SU-DHL-6 (cell line): ENCODE data around the gene HTR4.

Source experiments
- H2AFZ ChIP-seq: fragments of 200-600 bp; sonication (generic); 2 replicates; pipeline ENCODE4 v1.6.1; 2014; ENCODE audit warnings: low read depth, mild to moderate bottlenecking, moderate library complexity, mixed read lengths, antibody characterized with exemption, low read length; ENCODE audit not compliant: severe bottlenecking
- H3F3A ChIP-seq: fragments of 200-600 bp; shearing (Covaris generic); 2 replicates; pipeline ENCODE4 v1.6.0; 2016; ENCODE audit warnings: antibody characterized with exemption, mild to moderate bottlenecking; ENCODE audit not compliant: insufficient read depth
- H3K27ac ChIP-seq: fragments of 200-600 bp; sonication (generic); 2 replicates; pipeline ENCODE4 v1.5.1; 2016; ENCODE audit warnings: low read depth, mild to moderate bottlenecking, low read length, moderate library complexity, mixed read lengths
- H3K27me3 ChIP-seq: fragments of 200-600 bp; sonication (generic), shearing (Covaris generic); 2 replicates; pipeline ENCODE4 v1.6.0; 2014; ENCODE audit warnings: mild to moderate bottlenecking, low read length
- H3K36me3 ChIP-seq: fragments of 200-600 bp; sonication (generic); 2 replicates; pipeline ENCODE4 v1.6.1; 2014; ENCODE audit warnings: mild to moderate bottlenecking, low read length, mixed read lengths
- H3K4me2 ChIP-seq: fragments of 300-600, 200-600 bp; shearing (Covaris generic), sonication (generic); 2 replicates; pipeline ENCODE4 v1.6.0; 2014; ENCODE audit warnings: low read length, low read depth, mild to moderate bottlenecking; ENCODE audit not compliant: poor library complexity, severe bottlenecking
- H3K4me3 ChIP-seq: fragments of 200-600 bp; sonication (generic); 2 replicates; pipeline ENCODE4 v1.5.1; 2014; ENCODE audit warnings: antibody characterized with exemption, low read length, mild to moderate bottlenecking, mixed read lengths; ENCODE audit not compliant: insufficient read depth, poor library complexity, severe bottlenecking
- H3K79me2 ChIP-seq: fragments of 200-600 bp; sonication (generic); 2 replicates; pipeline ENCODE4 v1.6.1; 2014; ENCODE audit warnings: mild to moderate bottlenecking, low read length, moderate library complexity; ENCODE audit not compliant: insufficient read depth
- H3K9ac ChIP-seq: fragments of 200-600 bp; sonication (generic); 2 replicates; pipeline ENCODE4 v1.7.0; 2014; ENCODE audit warnings: mild to moderate bottlenecking, low read length
- H3K9me2 ChIP-seq: fragments of 200-600 bp; sonication (generic); replicated peaks from 2 replicates; pipeline ENCODE4 v1.6.1; 2014; ENCODE audit warnings: low read length; ENCODE audit not compliant: insufficient read depth
- H3K9me3 ChIP-seq: fragments of 200-600 bp; sonication (generic); 2 replicates; pipeline ENCODE4 v1.6.1; 2014; ENCODE audit warnings: low read length, mixed read lengths; ENCODE audit not compliant: insufficient read depth
- H4K20me1 ChIP-seq: fragments of 200-600 bp; sonication (generic); 2 replicates; pipeline ENCODE4 v1.6.1; 2014; ENCODE audit warnings: low read depth, mild to moderate bottlenecking, antibody characterized with exemption, low read length, moderate library complexity, mixed read lengths
- EZH2phosphoT487 ChIP-seq: fragments of 200-600 bp; sonication (generic), shearing (Covaris generic); conservative IDR thresholded peaks from 2 replicates; pipeline ENCODE4 v1.6.1; 2018; ENCODE audit warnings: mild to moderate bottlenecking, antibody characterized with exemption, low read length, moderate library complexity, mixed read lengths
- TF ChIP-seq, protein P1 (sequence below): fragments of 200-600 bp; sonication (generic); IDR thresholded peaks from one replicate; pipeline ENCODE4 v1.5.1; 2017; ENCODE audit warnings: antibody characterized with exemption, mild to moderate bottlenecking, low read length, moderate library complexity; ENCODE audit not compliant: insufficient read depth, poor library complexity, severe bottlenecking

The HTR4 gene

DNA sequence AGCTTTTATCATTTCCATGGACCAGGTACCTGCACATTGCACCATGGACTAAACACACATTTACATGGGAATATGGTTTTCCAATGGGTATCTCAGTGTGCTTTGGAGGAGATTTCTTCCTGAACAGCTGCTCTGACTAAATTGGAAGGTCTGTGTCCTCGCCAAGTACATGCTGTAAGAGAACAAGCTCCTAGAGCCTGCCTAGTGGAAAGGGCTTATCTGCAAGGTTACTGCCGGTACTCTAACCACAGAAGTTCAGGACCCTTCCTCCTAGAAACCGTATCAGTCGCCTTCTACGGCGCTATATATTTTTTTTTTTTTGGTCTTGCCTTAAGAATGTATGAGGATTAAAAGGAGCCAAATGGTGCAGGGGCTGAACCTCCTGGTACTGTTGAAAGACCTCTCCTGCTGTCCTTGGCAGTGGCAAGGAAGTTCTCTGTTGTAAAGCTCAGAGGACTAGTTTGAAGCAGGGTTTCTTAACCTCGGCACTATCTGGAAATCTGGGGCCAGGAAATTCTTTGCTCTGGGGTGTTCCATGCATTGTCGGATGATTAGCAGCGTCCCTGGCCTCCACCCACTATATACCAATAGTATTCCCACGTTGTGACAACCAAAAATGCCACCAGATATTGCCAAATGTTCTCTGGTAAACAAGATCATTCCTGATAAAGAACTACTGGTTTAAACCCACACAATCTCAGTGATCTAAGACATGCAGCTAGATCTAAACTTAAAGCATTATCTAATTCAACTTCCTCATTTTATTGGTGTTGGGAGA, 163.1 kb downstream of the HTR4 start:
- no peak overlapping the region for H3K4me2 ChIP-seq
- TF ChIP-seq, protein P1, sequence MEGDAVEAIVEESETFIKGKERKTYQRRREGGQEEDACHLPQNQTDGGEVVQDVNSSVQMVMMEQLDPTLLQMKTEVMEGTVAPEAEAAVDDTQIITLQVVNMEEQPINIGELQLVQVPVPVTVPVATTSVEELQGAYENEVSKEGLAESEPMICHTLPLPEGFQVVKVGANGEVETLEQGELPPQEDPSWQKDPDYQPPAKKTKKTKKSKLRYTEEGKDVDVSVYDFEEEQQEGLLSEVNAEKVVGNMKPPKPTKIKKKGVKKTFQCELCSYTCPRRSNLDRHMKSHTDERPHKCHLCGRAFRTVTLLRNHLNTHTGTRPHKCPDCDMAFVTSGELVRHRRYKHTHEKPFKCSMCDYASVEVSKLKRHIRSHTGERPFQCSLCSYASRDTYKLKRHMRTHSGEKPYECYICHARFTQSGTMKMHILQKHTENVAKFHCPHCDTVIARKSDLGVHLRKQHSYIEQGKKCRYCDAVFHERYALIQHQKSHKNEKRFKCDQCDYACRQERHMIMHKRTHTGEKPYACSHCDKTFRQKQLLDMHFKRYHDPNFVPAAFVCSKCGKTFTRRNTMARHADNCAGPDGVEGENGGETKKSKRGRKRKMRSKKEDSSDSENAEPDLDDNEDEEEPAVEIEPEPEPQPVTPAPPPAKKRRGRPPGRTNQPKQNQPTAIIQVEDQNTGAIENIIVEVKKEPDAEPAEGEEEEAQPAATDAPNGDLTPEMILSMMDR: no peak
- TF ChIP-seq EZH2phosphoT487: no peak
- no peaks in the 10 kb centered on the region for H4K20me1 ChIP-seq
- no peaks in the 10 kb centered on the region for H3K36me3 ChIP-seq
- H3F3A ChIP-seq: no peaks in the 10 kb centered on the region
- no peak overlapping the region for H3K27ac ChIP-seq
- no peaks in the 10 kb centered on the region for H3K79me2 ChIP-seq
- no peak overlapping the region for H3K9ac ChIP-seq
- no peaks in the 10 kb centered on the region for H3K27me3 ChIP-seq
- no peaks in the 10 kb centered on the region for H3K9me3 ChIP-seq
- H2AFZ ChIP-seq: no peak overlapping the region
- no peaks in the 10 kb centered on the region for H3K9me2 ChIP-seq
- no peak overlapping the region for H3K4me3 ChIP-seq

DNA sequence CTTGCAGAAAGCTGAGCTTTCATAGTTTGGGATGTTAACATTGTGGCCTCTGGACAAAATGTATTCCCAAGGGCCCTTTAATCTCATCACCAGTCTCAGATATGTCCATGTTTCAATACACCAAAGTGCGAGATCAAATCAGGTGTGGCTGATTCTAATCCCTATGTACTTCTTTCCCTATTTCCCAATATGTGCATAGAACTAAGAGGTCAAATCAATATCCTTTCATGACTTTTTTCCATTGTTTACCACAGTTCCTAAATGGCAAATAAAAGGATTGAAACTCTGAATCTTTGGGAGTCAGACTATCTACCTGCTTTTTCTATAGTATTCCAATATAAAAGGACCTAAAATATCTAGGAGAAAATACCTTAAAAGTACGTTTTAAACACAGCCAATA, 165.6 kb downstream of the HTR4 start:
- Histone ChIP-seq H3K9me3 (no peaks in the 10 kb centered on the region), H3F3A (no peaks in the 10 kb centered on the region), H3K27me3 (no peaks in the 10 kb centered on the region), H3K79me2 (no peaks in the 10 kb centered on the region), H3K27ac (no peak overlapping the region), H3K4me3 (no peak overlapping the region), H4K20me1 (no peaks in the 10 kb centered on the region), H2AFZ (no peak overlapping the region), H3K9ac (no peak overlapping the region), H3K9me2 (no peaks in the 10 kb centered on the region), H3K36me3 (no peaks in the 10 kb centered on the region), H3K4me2 (no peak overlapping the region)
- no peak for TF ChIP-seq EZH2phosphoT487
- TF ChIP-seq, protein P1: no peak

DNA sequence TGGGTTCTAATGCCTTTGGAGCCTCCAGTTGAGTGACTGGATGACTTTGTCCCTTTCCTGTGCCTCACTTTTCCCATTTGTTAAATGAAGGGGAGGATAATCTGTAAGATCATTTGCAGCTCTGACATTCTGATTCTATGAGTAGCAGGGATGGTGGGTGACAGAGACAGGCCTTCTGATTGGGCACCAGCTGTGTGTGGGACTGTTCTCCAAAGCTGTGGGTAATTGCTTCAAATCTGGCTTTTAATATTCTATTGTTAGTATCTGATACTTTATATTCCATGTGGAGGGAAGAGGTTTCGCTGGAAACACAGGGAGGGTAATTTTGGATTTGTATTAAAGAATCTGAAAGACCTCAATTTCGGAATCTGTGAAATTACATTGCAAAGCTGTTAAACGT, 167.9 kb downstream of the HTR4 start:
- H3K27ac ChIP-seq: no peak overlapping the region
- no peaks in the 10 kb centered on the region for H3K9me3 ChIP-seq
- H3K9ac ChIP-seq: no peak overlapping the region
- H3K4me3 ChIP-seq: no peak overlapping the region
- no peaks in the 10 kb centered on the region for H3K9me2 ChIP-seq
- H3F3A ChIP-seq: no peaks in the 10 kb centered on the region
- H3K36me3 ChIP-seq: no peaks in the 10 kb centered on the region
- H2AFZ ChIP-seq: no peak overlapping the region
- H3K27me3 ChIP-seq: no peaks in the 10 kb centered on the region
- TF ChIP-seq, protein P1: no peak
- TF ChIP-seq EZH2phosphoT487: no peak
- no peak overlapping the region for H3K4me2 ChIP-seq
- H4K20me1 ChIP-seq: no peaks in the 10 kb centered on the region
- H3K79me2 ChIP-seq: no peaks in the 10 kb centered on the region
